Testis (tissue), 3 donors: ENCODE data around the gene KRTAP5-9. TPM values are rescaled to one million over a fixed set of nuclear protein-coding genes. Genes with fewer than 3 reads are reported as not detected.

Experiments used
- DNase-seq: peaks from one replicate; pipeline ENCODE4 v3.0.0-alpha.2; 2019
- H3K27ac ChIP-seq, 2 donors: fragments of 200-600 bp; sonication (generic); one replicate each; pipeline ENCODE4 v1.5.1; 2019
- H3K27me3 ChIP-seq: fragments of 200-600 bp; sonication (generic); one replicate; pipeline ENCODE4 v1.5.1; 2019
- H3K36me3 ChIP-seq: fragments of 200-600 bp; sonication (generic); one replicate; pipeline ENCODE4 v1.5.1; 2017; ENCODE audit warnings: low read depth; ENCODE audit errors: missing control alignments
- H3K4me1 ChIP-seq: fragments of 200-600 bp; sonication (generic); one replicate; pipeline ENCODE4 v1.5.1; 2019
- H3K4me3 ChIP-seq, 2 donors: fragments of 200-600 bp; sonication (generic); one replicate each; pipeline ENCODE4 v1.5.1; 2017 to 2019
- H3K9me3 ChIP-seq: fragments of 200-600 bp; sonication (generic); one replicate; pipeline ENCODE4 v1.5.1; 2017
- CTCF ChIP-seq, 3 experiments: fragments of 450-650 bp in 2 of 3; fragments of 200-600 bp in 1 of 3; sonication (generic) in 1 of 3; IDR thresholded peaks; one replicate each; pipeline ENCODE4 v1.5.1; 2016 to 2019; ENCODE audit warnings: antibody characterized with exemption in 3 of 3, mild to moderate bottlenecking in 2 of 3, moderate library complexity in 1 of 3
- POLR2A ChIP-seq: fragments of 450-650 bp; IDR thresholded peaks from one replicate; pipeline ENCODE4 v1.6.1; 2017; ENCODE audit warnings: antibody characterized with exemption, mild to moderate bottlenecking, moderate library complexity
- WGBS, 2 donors: methylation state at CpG; one replicate each; pipeline ENCODE4 v1.1.5; 2018; 5-methylcytosine and 5-hydroxymethylcytosine counted together
- intact Hi-C: fragments of 100-400 bp; cut with DNase I; formaldehyde crosslinking; loops from one replicate; pipeline ENCODE4 v1.15.1; 2023; ENCODE audit warnings: low total_unique reads
- polyA plus RNA-seq: library from polyadenylated mRNA; stranded (reverse); fragments of 350-450 nt; fragmentation: Illumina TruSeq; extraction: RNeasy Lipid Tissue Mini Kit (QIAGEN cat#74804); gene quantifications from one replicate; pipeline ENCODE4 v1.2.3, GENCODE V29; 2014; ENCODE audit warnings: low read depth, low replicate concordance; ENCODE audit not compliant: insufficient read depth
- total RNA-seq, 2 donors: library from RNA; depleted of rRNA; stranded (reverse); fragments of >200 nt; gene quantifications; one replicate each; pipeline ENCODE4 v1.2.3, GENCODE V29; 2016

The KRTAP5-9 gene
- total and polyA plus RNA-seq, 3 donors from 2014 or later = 1.4 to 3.6 (median 1.5) TPM

DNA sequence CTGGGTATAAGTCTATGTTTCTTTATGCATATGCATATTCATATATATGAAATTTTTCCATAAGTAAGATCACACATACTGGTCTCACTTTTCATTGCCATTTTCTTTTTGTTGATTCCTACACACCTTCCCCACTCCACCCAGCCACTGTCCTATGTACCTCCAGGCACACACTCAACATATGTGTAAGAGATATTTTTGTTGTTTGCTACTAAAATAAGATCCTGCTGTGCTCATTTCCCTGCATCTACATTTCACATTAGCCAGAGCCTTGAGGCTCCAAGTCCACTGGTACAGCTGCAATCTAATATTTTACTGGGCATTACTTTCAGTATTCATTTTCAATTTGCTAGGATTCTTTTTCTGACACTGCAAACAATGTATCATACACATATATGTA lies 9.0 kb downstream of the KRTAP5-9 start:
- Histone ChIP-seq H3K4me3 (no peak overlapping the region), H3K27ac (no peak overlapping the region), H3K4me1 (no peaks in the 10 kb centered on the region), H3K9me3 (no peaks in the 10 kb centered on the region), H3K27me3 (no peaks in the 10 kb centered on the region), H3K36me3 (no peaks in the 10 kb centered on the region)
- DNase-seq = no peak
- no peak for TF ChIP-seq CTCF (IDR thresholded peaks at IDR 0.05)
- no peak for TF ChIP-seq POLR2A
- intact Hi-C loops = no loop called here

- H3K4me1 ChIP-seq = no peaks in the 10 kb centered on the region
- H3K4me3 ChIP-seq = no peak overlapping the region
- H3K9me3 ChIP-seq = no peaks in the 10 kb centered on the region
- TF ChIP-seq CTCF (IDR thresholded peaks at IDR 0.05) = no peak
- TF ChIP-seq POLR2A = no peak
- no peaks in the 10 kb centered on the region for H3K36me3 ChIP-seq
- intact Hi-C loops = no loop called here
- H3K27ac ChIP-seq = no peak overlapping the region
- no peaks in the 10 kb centered on the region for H3K27me3 ChIP-seq
- no peak for DNase-seq
- 88 to 90% methylated on average over 1 of the region's 1 CpG for WGBS, 2 donors
These were observed 10.8 kb downstream of the KRTAP5-9 start for GRCh38 chr11:71558996-71559395.

GRCh38 chr11:71562120-71562519 lies 13.9 kb downstream of the KRTAP5-9 start:
- no peaks in the 10 kb centered on the region for H3K9me3 ChIP-seq
- no peaks in the 10 kb centered on the region for H3K36me3 ChIP-seq
- no peak for TF ChIP-seq CTCF (IDR thresholded peaks at IDR 0.05)
- TF ChIP-seq POLR2A = no peak
- H3K27ac ChIP-seq = no peak overlapping the region
- H3K4me1 ChIP-seq = no peaks in the 10 kb centered on the region
- no peak for DNase-seq
- no peak overlapping the region for H3K4me3 ChIP-seq
- intact Hi-C loops = no loop called here
- no peaks in the 10 kb centered on the region for H3K27me3 ChIP-seq

GRCh38 chr11:71563406-71563805 lies 15.2 kb downstream of the KRTAP5-9 start:
- no peak overlapping the region for H3K27ac ChIP-seq
- DNase-seq = peak; percentile 68
- no peaks in the 10 kb centered on the region for H3K9me3 ChIP-seq
- no peaks in the 10 kb centered on the region for H3K36me3 ChIP-seq
- TF ChIP-seq POLR2A (no peak), CTCF (IDR thresholded peaks at IDR 0.05) (peak in 2 of 3 experiments; percentile 17 to 52)
- intact Hi-C loops = no loop called here
- no peaks in the 10 kb centered on the region for H3K27me3 ChIP-seq
- no peaks in the 10 kb centered on the region for H3K4me1 ChIP-seq
- 36 to 42% methylated on average over 8 of the region's 8 CpGs for WGBS, 2 donors
- H3K4me3 ChIP-seq = no peak overlapping the region

GRCh38 chr11:71564430-71564829 lies 16.2 kb downstream of the KRTAP5-9 start:
- WGBS, 2 donors = 91 to 95% methylated on average over 4 of the region's 4 CpGs
- intact Hi-C loops = no loop called here
- no peak overlapping the region for H3K27ac ChIP-seq

More at GRCh38 chr11:71564430-71564829, 16.2 kb downstream of the KRTAP5-9 start:
- Histone ChIP-seq H3K27me3 (no peaks in the 10 kb centered on the region), H3K36me3 (no peaks in the 10 kb centered on the region), H3K9me3 (no peaks in the 10 kb centered on the region), H3K4me3 (no peak overlapping the region), H3K4me1 (no peaks in the 10 kb centered on the region)
- DNase-seq = no peak
- TF ChIP-seq CTCF (IDR thresholded peaks at IDR 0.05) (no peak), POLR2A (no peak)
